Measurements from ENCODE around the gene PLAAT2.

GRCh38 chr11:63589000-63589399 lies 25.8 kb upstream of the PLAAT2 start:
- TF ChIP-seq, protein P1, sequence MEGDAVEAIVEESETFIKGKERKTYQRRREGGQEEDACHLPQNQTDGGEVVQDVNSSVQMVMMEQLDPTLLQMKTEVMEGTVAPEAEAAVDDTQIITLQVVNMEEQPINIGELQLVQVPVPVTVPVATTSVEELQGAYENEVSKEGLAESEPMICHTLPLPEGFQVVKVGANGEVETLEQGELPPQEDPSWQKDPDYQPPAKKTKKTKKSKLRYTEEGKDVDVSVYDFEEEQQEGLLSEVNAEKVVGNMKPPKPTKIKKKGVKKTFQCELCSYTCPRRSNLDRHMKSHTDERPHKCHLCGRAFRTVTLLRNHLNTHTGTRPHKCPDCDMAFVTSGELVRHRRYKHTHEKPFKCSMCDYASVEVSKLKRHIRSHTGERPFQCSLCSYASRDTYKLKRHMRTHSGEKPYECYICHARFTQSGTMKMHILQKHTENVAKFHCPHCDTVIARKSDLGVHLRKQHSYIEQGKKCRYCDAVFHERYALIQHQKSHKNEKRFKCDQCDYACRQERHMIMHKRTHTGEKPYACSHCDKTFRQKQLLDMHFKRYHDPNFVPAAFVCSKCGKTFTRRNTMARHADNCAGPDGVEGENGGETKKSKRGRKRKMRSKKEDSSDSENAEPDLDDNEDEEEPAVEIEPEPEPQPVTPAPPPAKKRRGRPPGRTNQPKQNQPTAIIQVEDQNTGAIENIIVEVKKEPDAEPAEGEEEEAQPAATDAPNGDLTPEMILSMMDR (IDR thresholded peaks at IDR 0.05), result no peak
- TF ChIP-seq POLR2A (IDR thresholded peaks at IDR 0.05), result no peak

All from right lobe of liver (tissue), 4 donors.